B cell (primary cell): ENCODE measurements around the gene KCTD17. TPM values are rescaled to one million over a fixed set of nuclear protein-coding genes. Genes with fewer than 3 reads are reported as not detected.

Experiments used
- ATAC-seq: fragments of 200-7000 bp; cut with Tn5 transposase; one replicate; pipeline ENCODE4 v1.10.0; 2021; ENCODE audit warnings: low read depth, mild to moderate bottlenecking, moderate number of reproducible peaks, moderate library complexity
- CTCF ChIA-PET: fragments of 350-600 bp; sonication (Branson Sonifier 250); formaldehyde crosslinking; loops from one replicate; lab custom pipeline; 2021; ENCODE audit warnings: antibody characterized with exemption, inconsistent platforms; lab: Charles Lee
- POLR2A ChIA-PET: fragments of 350-600 bp; sonication (Branson Sonifier 250); formaldehyde crosslinking; loops from one replicate; lab custom pipeline; 2021; ENCODE audit warnings: antibody characterized with exemption; lab: Charles Lee
- DNase-seq: peaks from one replicate; pipeline ENCODE4 v3.0.0; 2013
- H2AFZ ChIP-seq: 2 replicates; pipeline ENCODE4 v1.6.1; 2012; ENCODE audit warnings: mild to moderate bottlenecking, low read depth, low read length; ENCODE audit not compliant: insufficient read depth, poor library complexity, severe bottlenecking
- H3K27ac ChIP-seq, 2 donors: 1 replicate in 1 of 2; 2 replicates in 1 of 2; pipeline ENCODE4 v1.5.1; 2012 to 2013; ENCODE audit warnings: low read length in 2 of 2, mild to moderate bottlenecking in 2 of 2, moderate library complexity in 1 of 2
- H3K27me3 ChIP-seq, 4 experiments: fragments of 200-600 bp in 1 of 4; sonication (generic) in 1 of 4; replicated peaks in 1 of 4; 1 replicate in 2 of 4; 2 replicates in 2 of 4; pipeline versions ENCODE4 v1.6.1 to v1.7.0; 2013 to 2016; ENCODE audit warnings: low read length in 3 of 4, mild to moderate bottlenecking in 2 of 4, mixed read lengths in 1 of 4, moderate library complexity in 1 of 4; ENCODE audit not compliant: insufficient read depth in 4 of 4, control insufficient read depth in 3 of 4; ENCODE audit errors: control extremely low read depth in 1 of 4
- H3K36me3 ChIP-seq, 2 experiments: replicated peaks in 1 of 2; 1 replicate in 1 of 2; 2 replicates in 1 of 2; pipeline versions ENCODE4 v1.6.1 to v1.7.1; 2013; ENCODE audit warnings: low read length in 1 of 2; ENCODE audit not compliant: insufficient read depth in 2 of 2, control insufficient read depth in 1 of 2; ENCODE audit errors: control extremely low read depth in 1 of 2, extremely low read depth in 1 of 2
- H3K4me1 ChIP-seq, 2 donors: fragments of 200-600 bp in 1 of 2; sonication (generic) in 1 of 2; 1 replicate in 1 of 2; 2 replicates in 1 of 2; pipeline versions ENCODE4 v1.5.1 to v1.6.1; 2013 to 2017; ENCODE audit warnings: low read length in 2 of 2; ENCODE audit not compliant: control insufficient read depth in 2 of 2, insufficient read depth in 2 of 2
- H3K4me2 ChIP-seq: replicated peaks from 2 replicates; pipeline ENCODE3; 2012; ENCODE audit warnings: mild to moderate bottlenecking, low read depth, low read length; ENCODE audit not compliant: poor library complexity, severe bottlenecking
- H3K4me3 ChIP-seq, 5 experiments: fragments of 200-600 bp in 1 of 5; sonication (generic) in 1 of 5; 1 replicate in 3 of 5; 2 replicates in 2 of 5; pipeline versions ENCODE4 v1.5.1 to v1.7.0; 2011 to 2016; ENCODE audit warnings: low read length in 4 of 5, mild to moderate bottlenecking in 4 of 5, low read depth in 2 of 5, control low read depth in 1 of 5, moderate library complexity in 1 of 5; ENCODE audit not compliant: insufficient read depth in 1 of 5; ENCODE audit errors: control extremely low read depth in 1 of 5, extremely low read depth in 1 of 5
- H3K79me2 ChIP-seq: fragments of 200-600 bp; sonication (generic); one replicate; pipeline ENCODE4 v1.6.0; 2016; ENCODE audit warnings: low read length; ENCODE audit not compliant: control insufficient read depth, insufficient read depth
- H3K9ac ChIP-seq: fragments of 200-600 bp; sonication (generic); 2 replicates; pipeline ENCODE4 v1.6.1; 2017; ENCODE audit warnings: mild to moderate bottlenecking, low read length, moderate library complexity
- H3K9me3 ChIP-seq, 3 donors: one replicate each; pipeline versions ENCODE4 v1.6.1 to v1.7.1; 2013; ENCODE audit warnings: low read length in 2 of 3; ENCODE audit not compliant: control insufficient read depth in 2 of 3, insufficient read depth in 1 of 3; ENCODE audit errors: control extremely low read depth in 1 of 3
- H4K20me1 ChIP-seq: 2 replicates; pipeline ENCODE4 v1.6.0; 2012; ENCODE audit warnings: mild to moderate bottlenecking, low read length; ENCODE audit not compliant: insufficient read depth, control insufficient read depth, poor library complexity, severe bottlenecking
- H3K27ac Mint-ChIP-seq: one replicate; pipeline ENCODE4 v1.8.0; 2021; ENCODE audit warnings: mixed read lengths
- H3K27me3 Mint-ChIP-seq: one replicate; pipeline ENCODE4 v1.8.0; 2021; ENCODE audit warnings: mixed read lengths
- H3K4me1 Mint-ChIP-seq: one replicate; pipeline ENCODE4 v1.8.0; 2021; ENCODE audit warnings: mixed read lengths
- H3K4me3 Mint-ChIP-seq: one replicate; pipeline ENCODE4 v1.8.0; 2021; ENCODE audit warnings: mixed read lengths
- H3K9me3 Mint-ChIP-seq: one replicate; pipeline ENCODE4 v1.8.0; 2022; ENCODE audit warnings: mixed read lengths; ENCODE audit not compliant: insufficient read depth
- EZH2 ChIP-seq: IDR thresholded peaks from 2 replicates; pipeline ENCODE4 v1.6.1; 2012; ENCODE audit warnings: borderline replicate concordance, low read depth, mild to moderate bottlenecking, moderate library complexity, low read length; ENCODE audit not compliant: insufficient read depth, poor library complexity, severe bottlenecking
- WGBS: methylation state at CpG from one replicate; pipeline ENCODE4 v1.1.5; 2013; ENCODE audit warnings: missing lambda C conversion rate; ENCODE audit not compliant: insufficient coverage; 5-methylcytosine and 5-hydroxymethylcytosine counted together
- intact Hi-C: fragments of 100-400 bp; cut with micrococcal nuclease; formaldehyde crosslinking; loops from one replicate; pipeline ENCODE4 v1.10.0; 2022
- polyA plus RNA-seq: library from polyadenylated mRNA; depleted of rRNA; stranded (reverse); fragments of >200 nt; gene quantifications from 2 replicates; pipeline ENCODE4 v1.2.3, GENCODE V29; 2012
- total RNA-seq, 2 donors: library from RNA; stranded (reverse); fragments of 120-200 nt in 1 of 2; gene quantifications; 1 replicate in 1 of 2; 2 replicates in 1 of 2; pipeline versions ENCODE4 v1.2.3 to v1.2.4, GENCODE V29; 2013 to 2022
- TF ChIP-seq, protein P1 (sequence below): fragments of 200-600 bp; IDR thresholded peaks from one replicate; pipeline ENCODE4 v1.8.0; 2022; ENCODE audit warnings: antibody characterized with exemption, mild to moderate bottlenecking

The KCTD17 gene
- total and polyA plus RNA-seq, 2 donors (not counting 1 experiment from before 2014, with no cell fraction given), result 29.0 to 41.3 TPM

DNA sequence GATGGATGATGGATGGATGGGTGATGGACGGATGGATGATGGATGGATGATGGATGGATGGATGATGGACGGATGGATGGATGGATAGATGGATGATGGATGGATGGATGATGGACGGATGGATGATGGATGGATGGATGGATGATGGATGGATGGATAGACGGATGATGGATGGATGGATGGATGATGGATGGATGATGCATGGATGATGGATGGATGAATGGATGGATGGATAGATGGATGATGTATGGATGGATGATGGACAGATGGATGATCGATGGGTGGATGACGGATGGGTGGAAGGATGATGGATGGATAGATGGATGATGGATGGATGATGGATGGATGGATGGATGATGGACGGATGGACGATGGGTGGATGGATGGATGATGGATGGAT lies 21.1 kb downstream of the KCTD17 start:
- POLR2A ChIA-PET, result no interaction called here
- H3K27ac Mint-ChIP-seq, result no peak overlapping the region
- Histone ChIP-seq H3K36me3 (no peaks in the 10 kb centered on the region), H3K27me3 (peaks cover 0 to 61% (median 14%) of the 10 kb centered on the region in 4 experiments), H3K27ac (no peak overlapping the region), H4K20me1 (no peaks in the 10 kb centered on the region), H2AFZ (no peak overlapping the region), H3K9me3 (no peaks in the 10 kb centered on the region), H3K4me2 (no peak overlapping the region), H3K9ac (no peak overlapping the region), H3K79me2 (no peaks in the 10 kb centered on the region), H3K4me1 (no peaks in the 10 kb centered on the region), H3K4me3 (no peak overlapping the region)
- H3K27me3 Mint-ChIP-seq, result peaks cover 34% of the 10 kb centered on the region
- DNase-seq (no peak), ATAC-seq (no peak)
- H3K4me3 Mint-ChIP-seq, result no peak overlapping the region
- WGBS, result 97% methylated on average over 8 of the region's 8 CpGs
- no peaks in the 10 kb centered on the region for H3K9me3 Mint-ChIP-seq
- CTCF ChIA-PET, result no interaction called here
- TF ChIP-seq EZH2, result no peak
- TF ChIP-seq, protein P1, sequence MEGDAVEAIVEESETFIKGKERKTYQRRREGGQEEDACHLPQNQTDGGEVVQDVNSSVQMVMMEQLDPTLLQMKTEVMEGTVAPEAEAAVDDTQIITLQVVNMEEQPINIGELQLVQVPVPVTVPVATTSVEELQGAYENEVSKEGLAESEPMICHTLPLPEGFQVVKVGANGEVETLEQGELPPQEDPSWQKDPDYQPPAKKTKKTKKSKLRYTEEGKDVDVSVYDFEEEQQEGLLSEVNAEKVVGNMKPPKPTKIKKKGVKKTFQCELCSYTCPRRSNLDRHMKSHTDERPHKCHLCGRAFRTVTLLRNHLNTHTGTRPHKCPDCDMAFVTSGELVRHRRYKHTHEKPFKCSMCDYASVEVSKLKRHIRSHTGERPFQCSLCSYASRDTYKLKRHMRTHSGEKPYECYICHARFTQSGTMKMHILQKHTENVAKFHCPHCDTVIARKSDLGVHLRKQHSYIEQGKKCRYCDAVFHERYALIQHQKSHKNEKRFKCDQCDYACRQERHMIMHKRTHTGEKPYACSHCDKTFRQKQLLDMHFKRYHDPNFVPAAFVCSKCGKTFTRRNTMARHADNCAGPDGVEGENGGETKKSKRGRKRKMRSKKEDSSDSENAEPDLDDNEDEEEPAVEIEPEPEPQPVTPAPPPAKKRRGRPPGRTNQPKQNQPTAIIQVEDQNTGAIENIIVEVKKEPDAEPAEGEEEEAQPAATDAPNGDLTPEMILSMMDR, result no peak
- no peaks in the 10 kb centered on the region for H3K4me1 Mint-ChIP-seq
- intact Hi-C loops, result no loop called here

DNA sequence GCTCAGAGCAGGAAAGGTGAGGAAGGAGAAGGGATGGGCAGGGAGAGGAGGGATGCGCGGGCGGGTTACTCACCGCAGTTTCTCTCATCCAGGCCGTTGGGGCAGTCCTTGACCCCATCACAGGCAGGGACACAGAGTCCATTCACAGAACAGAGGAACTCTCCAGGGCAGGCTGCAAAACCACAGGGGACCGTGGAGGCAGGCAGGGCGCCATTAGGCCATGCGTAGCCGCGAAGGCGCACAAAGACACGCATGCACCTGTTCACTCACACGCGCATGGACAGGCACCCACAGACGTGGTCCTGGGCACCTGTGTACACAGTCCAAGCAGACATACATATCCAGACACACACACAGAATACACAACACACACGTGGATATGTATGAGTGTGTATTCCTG lies 23.0 kb downstream of the KCTD17 start:
- Mint-ChIP-seq H3K4me3 (no peak overlapping the region), H3K27me3 (peaks cover 25% of the 10 kb centered on the region), H3K4me1 (peaks cover 14% of the 10 kb centered on the region), H3K27ac (no peak overlapping the region), H3K9me3 (no peaks in the 10 kb centered on the region)
- Histone ChIP-seq H4K20me1 (no peaks in the 10 kb centered on the region), H3K79me2 (no peaks in the 10 kb centered on the region), H3K27me3 (peaks cover 0 to 44% (median 8%) of the 10 kb centered on the region in 4 experiments), H3K36me3 (no peaks in the 10 kb centered on the region), H3K4me2 (no peak overlapping the region), H3K4me1 (peaks cover 4 to 12% of the 10 kb centered on the region in 2 donors), H3K9ac (no peak overlapping the region), H3K4me3 (no peak overlapping the region), H2AFZ (no peak overlapping the region), H3K9me3 (no peaks in the 10 kb centered on the region), H3K27ac (no peak overlapping the region)
- intact Hi-C loops, result no loop called here
- ChIA-PET CTCF (no interaction called here), POLR2A (no interaction called here)
- ATAC-seq (no peak), DNase-seq (no peak)
- no peak for TF ChIP-seq EZH2
- TF ChIP-seq, protein P1, result no peak
- 78% methylated on average over 11 of the region's 16 CpGs for WGBS
